ENCODE measurements around the gene DNAJA2.
A peak's percentile ranks its signal among the peaks of the same experiment; 100 is the strongest.

DNAJA2 gene

GRCh38 chr16:46929378-46930332 is 43.8 kb downstream of the DNAJA2 start:
- Histone ChIP-seq H3K18ac (ENCODE audit: low read length) (peak overlapping the region; percentile 72), H3K27me3 (ENCODE audit: control insufficient read depth in 3 of 3, insufficient read depth in 3 of 3, low read depth in 1 of 3, low read length in 3 of 3) (no peaks in the 10 kb centered on the region), H2BK5ac (ENCODE audit: low read length) (no peak overlapping the region), H3K4me3 (ENCODE audit: low read length in 2 of 2) (no peak overlapping the region), H2AFZ (ENCODE audit: low read length) (no peak overlapping the region), H3K9ac (ENCODE audit: low read depth, low read length, poor library complexity) (no peak overlapping the region), H3K23ac (ENCODE audit: low read depth, low read length, poor library complexity) (peak overlapping the region; percentile 28), H3K9me3 (replicated peaks in 1 of 2; ENCODE audit: control insufficient read depth in 2 of 2, insufficient read depth in 1 of 2, low read depth in 1 of 2, low read length in 2 of 2) (peaks cover 0 to 2% of the 10 kb centered on the region in 2 donors), H4K8ac (ENCODE audit: low read depth, low read length) (no peak overlapping the region), H3K4ac (ENCODE audit: low read length) (no peak overlapping the region), H2AK5ac (ENCODE audit: low read depth, low read length) (no peak overlapping the region), H2BK15ac (ENCODE audit: low read length) (no peak overlapping the region), H3K79me1 (ENCODE audit: low read depth, low read length) (peaks cover 2% of the 10 kb centered on the region), H3K14ac (ENCODE audit: low read length) (no peak overlapping the region), H3K27ac (replicated peaks; ENCODE audit: low read length) (no peak overlapping the region), H3K4me1 (ENCODE audit: control insufficient read depth in 2 of 2, insufficient read depth in 1 of 2, low read depth in 1 of 2, low read length in 2 of 2) (peaks cover 0 to 3% of the 10 kb centered on the region in 2 donors), H2BK12ac (ENCODE audit: low read length) (no peak overlapping the region), H3K4me2 (ENCODE audit: insufficient read depth, low read length, poor library complexity, severe bottlenecking) (no peak overlapping the region), H3K36me3 (replicated peaks in 1 of 2; ENCODE audit: control insufficient read depth in 2 of 2, insufficient read depth in 2 of 2, low read length in 2 of 2) (peaks cover 32 to 60% of the 10 kb centered on the region in 2 donors), H4K91ac (ENCODE audit: low read depth, low read length, poor library complexity) (peak overlapping the region; percentile 8), H2BK120ac (ENCODE audit: low read depth, low read length) (no peak overlapping the region)
- WGBS, 2 donors (ENCODE audit: extremely low coverage in 2 of 2, insufficient read length in 2 of 2, insufficient replicate concordance in 1 of 2), result no CpG with 5 or more reads among the region's 43 CpGs
- peak; percentile 49 for DNase-seq (ENCODE audit: low spot score)

GRCh38 chr16:46928811-46929210 is 44.7 kb downstream of the DNAJA2 start:
- Histone ChIP-seq H3K27ac (replicated peaks; ENCODE audit: low read length) (no peak overlapping the region), H3K36me3 (replicated peaks in 1 of 2; ENCODE audit: control insufficient read depth in 2 of 2, insufficient read depth in 2 of 2, low read length in 2 of 2) (peaks cover 40 to 68% of the 10 kb centered on the region in 2 donors), H2BK5ac (ENCODE audit: low read length) (no peak overlapping the region), H2BK15ac (ENCODE audit: low read length) (no peak overlapping the region), H2AFZ (ENCODE audit: low read length) (no peak overlapping the region), H2BK12ac (ENCODE audit: low read length) (no peak overlapping the region), H3K23ac (ENCODE audit: low read depth, low read length, poor library complexity) (no peak overlapping the region), H3K27me3 (ENCODE audit: control insufficient read depth in 3 of 3, insufficient read depth in 3 of 3, low read depth in 1 of 3, low read length in 3 of 3) (no peaks in the 10 kb centered on the region), H4K91ac (ENCODE audit: low read depth, low read length, poor library complexity) (no peak overlapping the region), H3K4me2 (ENCODE audit: insufficient read depth, low read length, poor library complexity, severe bottlenecking) (no peak overlapping the region), H2AK5ac (ENCODE audit: low read depth, low read length) (no peak overlapping the region), H2BK120ac (ENCODE audit: low read depth, low read length) (no peak overlapping the region), H3K9me3 (replicated peaks in 1 of 2; ENCODE audit: control insufficient read depth in 2 of 2, insufficient read depth in 1 of 2, low read depth in 1 of 2, low read length in 2 of 2) (peaks cover 0 to 2% of the 10 kb centered on the region in 2 donors), H3K79me1 (ENCODE audit: low read depth, low read length) (peaks cover 2% of the 10 kb centered on the region), H3K4me3 (ENCODE audit: low read length in 2 of 2) (no peak overlapping the region), H3K4ac (ENCODE audit: low read length) (no peak overlapping the region), H3K9ac (ENCODE audit: low read depth, low read length, poor library complexity) (no peak overlapping the region), H3K4me1 (ENCODE audit: control insufficient read depth in 2 of 2, insufficient read depth in 1 of 2, low read depth in 1 of 2, low read length in 2 of 2) (peaks cover 0 to 3% of the 10 kb centered on the region in 2 donors), H4K8ac (ENCODE audit: low read depth, low read length) (no peak overlapping the region), H3K18ac (ENCODE audit: low read length) (no peak overlapping the region), H3K14ac (ENCODE audit: low read length) (no peak overlapping the region)
- WGBS, 2 donors (ENCODE audit: extremely low coverage in 2 of 2, insufficient read length in 2 of 2, insufficient replicate concordance in 1 of 2), result no CpG with 5 or more reads among the region's 15 CpGs
- DNase-seq (ENCODE audit: low spot score), result no peak

GRCh38 chr16:46927273-46927672 is 46.2 kb downstream of the DNAJA2 start:
- Histone ChIP-seq H2BK15ac (ENCODE audit: low read length) (no peak overlapping the region), H3K79me1 (ENCODE audit: low read depth, low read length) (peaks cover 2% of the 10 kb centered on the region), H3K4me2 (ENCODE audit: insufficient read depth, low read length, poor library complexity, severe bottlenecking) (no peak overlapping the region), H2BK5ac (ENCODE audit: low read length) (no peak overlapping the region), H3K9me3 (replicated peaks in 1 of 2; ENCODE audit: control insufficient read depth in 2 of 2, insufficient read depth in 1 of 2, low read depth in 1 of 2, low read length in 2 of 2) (no peaks in the 10 kb centered on the region), H4K8ac (ENCODE audit: low read depth, low read length) (no peak overlapping the region), H3K36me3 (replicated peaks in 1 of 2; ENCODE audit: control insufficient read depth in 2 of 2, insufficient read depth in 2 of 2, low read length in 2 of 2) (peaks cover 54 to 84% of the 10 kb centered on the region in 2 donors), H3K14ac (ENCODE audit: low read length) (no peak overlapping the region), H3K18ac (ENCODE audit: low read length) (no peak overlapping the region), H3K4me1 (ENCODE audit: control insufficient read depth in 2 of 2, insufficient read depth in 1 of 2, low read depth in 1 of 2, low read length in 2 of 2) (no peaks in the 10 kb centered on the region), H2BK120ac (ENCODE audit: low read depth, low read length) (no peak overlapping the region), H3K27me3 (ENCODE audit: control insufficient read depth in 3 of 3, insufficient read depth in 3 of 3, low read depth in 1 of 3, low read length in 3 of 3) (no peaks in the 10 kb centered on the region), H3K23ac (ENCODE audit: low read depth, low read length, poor library complexity) (no peak overlapping the region), H4K91ac (ENCODE audit: low read depth, low read length, poor library complexity) (no peak overlapping the region), H3K4me3 (ENCODE audit: low read length in 2 of 2) (no peak overlapping the region), H2AFZ (ENCODE audit: low read length) (no peak overlapping the region), H2AK5ac (ENCODE audit: low read depth, low read length) (no peak overlapping the region), H3K9ac (ENCODE audit: low read depth, low read length, poor library complexity) (no peak overlapping the region), H2BK12ac (ENCODE audit: low read length) (no peak overlapping the region), H3K4ac (ENCODE audit: low read length) (no peak overlapping the region), H3K27ac (replicated peaks; ENCODE audit: low read length) (no peak overlapping the region)
- DNase-seq (ENCODE audit: low spot score), result no peak
- no CpG with 5 or more reads among the region's 8 CpGs for WGBS, 2 donors (ENCODE audit: extremely low coverage in 2 of 2, insufficient read length in 2 of 2, insufficient replicate concordance in 1 of 2)

GRCh38 chr16:46926470-46927225 is 46.8 kb downstream of the DNAJA2 start:
- Histone ChIP-seq H3K79me1 (ENCODE audit: low read depth, low read length) (no peaks in the 10 kb centered on the region), H3K4me3 (ENCODE audit: low read length in 2 of 2) (no peak overlapping the region), H3K18ac (ENCODE audit: low read length) (no peak overlapping the region), H3K4me1 (ENCODE audit: control insufficient read depth in 2 of 2, insufficient read depth in 1 of 2, low read depth in 1 of 2, low read length in 2 of 2) (no peaks in the 10 kb centered on the region), H3K14ac (ENCODE audit: low read length) (no peak overlapping the region), H3K36me3 (replicated peaks in 1 of 2; ENCODE audit: control insufficient read depth in 2 of 2, insufficient read depth in 2 of 2, low read length in 2 of 2) (peaks cover 60 to 90% of the 10 kb centered on the region in 2 donors), H2BK5ac (ENCODE audit: low read length) (no peak overlapping the region), H3K9me3 (replicated peaks in 1 of 2; ENCODE audit: control insufficient read depth in 2 of 2, insufficient read depth in 1 of 2, low read depth in 1 of 2, low read length in 2 of 2) (no peaks in the 10 kb centered on the region), H2BK120ac (ENCODE audit: low read depth, low read length) (no peak overlapping the region), H3K27ac (replicated peaks; ENCODE audit: low read length) (no peak overlapping the region), H2BK12ac (ENCODE audit: low read length) (no peak overlapping the region), H2AK5ac (ENCODE audit: low read depth, low read length) (no peak overlapping the region), H2BK15ac (ENCODE audit: low read length) (no peak overlapping the region), H3K4ac (ENCODE audit: low read length) (no peak overlapping the region), H4K8ac (ENCODE audit: low read depth, low read length) (no peak overlapping the region), H4K91ac (ENCODE audit: low read depth, low read length, poor library complexity) (no peak overlapping the region), H2AFZ (ENCODE audit: low read length) (no peak overlapping the region), H3K9ac (ENCODE audit: low read depth, low read length, poor library complexity) (no peak overlapping the region), H3K4me2 (ENCODE audit: insufficient read depth, low read length, poor library complexity, severe bottlenecking) (no peak overlapping the region), H3K27me3 (ENCODE audit: control insufficient read depth in 3 of 3, insufficient read depth in 3 of 3, low read depth in 1 of 3, low read length in 3 of 3) (no peaks in the 10 kb centered on the region), H3K23ac (ENCODE audit: low read depth, low read length, poor library complexity) (no peak overlapping the region)
- no peak for DNase-seq (ENCODE audit: low spot score)
- WGBS, 2 donors (ENCODE audit: extremely low coverage in 2 of 2, insufficient read length in 2 of 2, insufficient replicate concordance in 1 of 2), result no CpG with 5 or more reads among the region's 13 CpGs
